AG09309 (cell line): ENCODE results near the gene MGMT.

Experiments used
- DNase-seq: peaks from one replicate; pipeline ENCODE4 v3.0.0-alpha.2; 2010; ENCODE audit warnings: low read depth
- H3K4me3 ChIP-seq: 2 replicates; pipeline ENCODE4 v1.5.1; 2011; ENCODE audit warnings: mild to moderate bottlenecking, low read depth, low read length, moderate library complexity; ENCODE audit not compliant: control insufficient read depth
- TF ChIP-seq, protein P1 (sequence below): IDR thresholded peaks from 2 replicates; pipeline ENCODE4 v1.5.1; 2011; ENCODE audit warnings: mild to moderate bottlenecking, low read depth, low read length, inconsistent platforms; ENCODE audit not compliant: insufficient read depth, control insufficient read depth; ENCODE audit errors: missing control alignments

MGMT gene

DNA sequence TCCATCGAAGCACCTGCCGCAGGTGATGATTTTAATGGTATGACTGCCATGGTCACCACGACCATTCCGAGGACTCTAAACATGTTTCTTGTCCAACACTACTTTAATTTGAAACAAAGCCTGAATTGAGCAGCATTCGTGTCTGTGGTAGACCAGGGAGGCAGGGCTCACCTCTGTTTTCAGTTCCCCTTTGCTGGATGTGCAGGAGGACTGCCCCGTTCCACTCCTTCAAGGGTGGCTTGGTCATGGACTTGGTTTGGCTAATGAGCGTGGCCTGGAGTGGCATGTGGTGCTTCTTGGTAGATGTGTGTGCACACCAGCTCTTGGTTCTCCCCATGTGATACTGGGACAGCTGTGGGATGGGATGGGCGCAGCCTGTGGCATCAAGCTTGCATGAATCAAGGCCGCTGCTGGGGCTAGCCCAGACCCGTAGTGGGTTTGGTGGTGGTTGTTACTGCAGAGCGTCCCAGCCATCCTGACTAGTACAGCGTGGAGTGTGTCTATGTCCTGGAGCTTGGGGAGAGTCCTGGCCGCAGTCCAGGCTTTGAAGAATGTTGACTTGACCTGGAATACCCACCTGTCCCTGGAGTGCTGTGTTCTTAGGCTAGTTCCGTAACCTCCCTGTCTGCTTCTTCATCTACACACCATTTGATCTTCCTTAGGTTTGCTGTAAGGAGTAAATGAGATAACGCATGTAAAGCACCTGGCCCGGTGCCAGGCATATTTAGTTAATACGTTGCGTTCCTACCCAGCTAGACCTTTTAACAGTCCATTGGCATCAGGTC, 34.8 kb downstream of the MGMT start:
- no peak for DNase-seq
- TF ChIP-seq, protein P1, sequence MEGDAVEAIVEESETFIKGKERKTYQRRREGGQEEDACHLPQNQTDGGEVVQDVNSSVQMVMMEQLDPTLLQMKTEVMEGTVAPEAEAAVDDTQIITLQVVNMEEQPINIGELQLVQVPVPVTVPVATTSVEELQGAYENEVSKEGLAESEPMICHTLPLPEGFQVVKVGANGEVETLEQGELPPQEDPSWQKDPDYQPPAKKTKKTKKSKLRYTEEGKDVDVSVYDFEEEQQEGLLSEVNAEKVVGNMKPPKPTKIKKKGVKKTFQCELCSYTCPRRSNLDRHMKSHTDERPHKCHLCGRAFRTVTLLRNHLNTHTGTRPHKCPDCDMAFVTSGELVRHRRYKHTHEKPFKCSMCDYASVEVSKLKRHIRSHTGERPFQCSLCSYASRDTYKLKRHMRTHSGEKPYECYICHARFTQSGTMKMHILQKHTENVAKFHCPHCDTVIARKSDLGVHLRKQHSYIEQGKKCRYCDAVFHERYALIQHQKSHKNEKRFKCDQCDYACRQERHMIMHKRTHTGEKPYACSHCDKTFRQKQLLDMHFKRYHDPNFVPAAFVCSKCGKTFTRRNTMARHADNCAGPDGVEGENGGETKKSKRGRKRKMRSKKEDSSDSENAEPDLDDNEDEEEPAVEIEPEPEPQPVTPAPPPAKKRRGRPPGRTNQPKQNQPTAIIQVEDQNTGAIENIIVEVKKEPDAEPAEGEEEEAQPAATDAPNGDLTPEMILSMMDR, result no peak
- H3K4me3 ChIP-seq, result no peak overlapping the region

DNA sequence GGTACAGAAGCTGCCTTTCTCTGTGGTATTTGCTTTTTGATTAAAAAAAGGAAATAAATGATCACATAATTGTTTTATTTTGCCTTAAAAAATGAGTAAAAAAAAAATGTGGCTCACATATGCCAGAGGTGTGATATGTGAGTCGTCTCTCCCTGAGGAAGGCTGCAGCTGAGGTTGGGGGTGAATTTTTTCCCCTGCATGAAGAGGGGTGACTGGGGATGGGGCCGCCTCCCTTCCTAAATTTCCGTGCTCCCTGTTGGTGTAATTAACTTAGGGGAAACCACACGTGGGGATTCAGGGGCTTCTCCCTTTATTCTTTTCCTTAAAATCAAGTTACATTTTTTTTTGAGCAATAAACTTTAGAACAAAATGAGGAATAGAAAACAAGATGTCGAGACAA, 35.4 kb downstream of the MGMT start:
- DNase-seq, result no peak
- TF ChIP-seq, protein P1, result no peak
- H3K4me3 ChIP-seq, result no peak overlapping the region

GRCh38 chr10:129505500-129506075, 38.5 kb downstream of the MGMT start:
- no peak overlapping the region for H3K4me3 ChIP-seq
- TF ChIP-seq, protein P1, result no peak
- no peak for DNase-seq

DNA sequence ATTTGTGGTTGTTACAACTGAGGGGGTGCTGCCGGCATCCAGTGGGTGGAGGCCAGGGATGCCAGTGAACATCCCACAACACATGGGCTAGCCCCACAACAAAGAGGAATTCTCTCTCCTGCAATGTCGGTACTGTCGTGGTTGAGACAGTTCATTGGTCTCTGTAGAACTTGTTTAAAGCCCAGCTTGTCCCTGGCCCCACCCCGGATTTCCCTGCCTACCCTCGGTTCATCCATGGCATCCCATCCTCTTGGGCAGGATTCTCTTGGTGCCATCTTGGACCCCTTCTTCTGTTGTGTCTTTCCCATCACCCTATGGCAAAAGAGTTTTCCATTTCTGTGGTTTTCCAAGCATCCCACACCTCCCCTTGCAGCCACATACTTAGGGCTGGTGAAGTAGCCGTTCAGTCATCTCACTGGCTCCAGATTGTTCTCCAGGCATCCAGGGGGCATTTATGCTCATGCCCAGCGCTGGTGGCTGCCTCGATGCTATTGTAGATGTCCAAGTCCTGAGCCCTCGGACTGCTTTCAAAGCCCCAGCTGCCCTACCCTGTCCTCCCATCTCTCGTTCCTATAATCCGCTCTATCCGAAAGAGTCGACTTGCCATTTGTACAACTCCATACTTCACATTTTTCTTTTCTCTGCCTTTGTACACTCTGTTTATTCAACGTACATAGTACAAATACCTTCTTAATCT, 39.2 kb downstream of the MGMT start:
- no peak overlapping the region for H3K4me3 ChIP-seq
- no peak for DNase-seq
- TF ChIP-seq, protein P1, result no peak

DNA sequence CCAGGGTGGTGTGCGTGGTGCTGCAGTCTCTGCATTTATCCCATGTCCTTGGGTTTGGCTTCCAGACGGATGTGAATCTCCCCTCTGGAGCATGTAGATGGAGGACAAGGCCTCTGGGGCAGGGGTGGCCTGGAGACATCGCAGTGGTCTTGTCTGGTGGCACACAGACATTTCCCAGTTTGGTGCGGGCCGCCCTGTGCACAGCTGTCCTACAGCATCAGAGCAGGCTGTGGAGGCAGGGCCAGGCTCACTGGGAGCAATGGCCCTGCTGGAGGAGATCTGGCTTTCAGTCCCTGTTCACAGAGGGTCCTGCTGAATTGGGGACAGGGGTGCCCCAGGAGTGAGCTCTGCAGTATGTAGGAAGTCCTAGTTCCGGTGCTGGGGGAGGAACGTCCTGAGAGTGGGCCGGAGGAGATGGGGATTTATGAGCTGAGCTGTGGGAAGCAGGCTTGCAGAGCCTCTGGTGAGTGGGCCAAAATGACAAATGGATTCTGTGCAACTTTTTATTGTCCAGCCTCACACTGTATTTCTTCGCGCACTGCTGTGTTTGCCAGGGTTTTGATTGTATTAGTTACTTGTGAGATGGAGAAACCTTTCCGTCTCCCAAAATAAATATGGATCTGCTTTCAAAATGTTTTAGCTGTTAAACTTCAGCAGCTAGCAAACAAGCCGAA, 40.3 kb downstream of the MGMT start:
- TF ChIP-seq, protein P1, result no peak
- H3K4me3 ChIP-seq, result no peak overlapping the region
- no peak for DNase-seq

GRCh38 chr10:129509155-129509554, 42.1 kb downstream of the MGMT start:
- TF ChIP-seq, protein P1, result no peak
- H3K4me3 ChIP-seq, result no peak overlapping the region
- no peak for DNase-seq
